Measurements from ENCODE around the gene GGCT.

The GGCT gene

DNA sequence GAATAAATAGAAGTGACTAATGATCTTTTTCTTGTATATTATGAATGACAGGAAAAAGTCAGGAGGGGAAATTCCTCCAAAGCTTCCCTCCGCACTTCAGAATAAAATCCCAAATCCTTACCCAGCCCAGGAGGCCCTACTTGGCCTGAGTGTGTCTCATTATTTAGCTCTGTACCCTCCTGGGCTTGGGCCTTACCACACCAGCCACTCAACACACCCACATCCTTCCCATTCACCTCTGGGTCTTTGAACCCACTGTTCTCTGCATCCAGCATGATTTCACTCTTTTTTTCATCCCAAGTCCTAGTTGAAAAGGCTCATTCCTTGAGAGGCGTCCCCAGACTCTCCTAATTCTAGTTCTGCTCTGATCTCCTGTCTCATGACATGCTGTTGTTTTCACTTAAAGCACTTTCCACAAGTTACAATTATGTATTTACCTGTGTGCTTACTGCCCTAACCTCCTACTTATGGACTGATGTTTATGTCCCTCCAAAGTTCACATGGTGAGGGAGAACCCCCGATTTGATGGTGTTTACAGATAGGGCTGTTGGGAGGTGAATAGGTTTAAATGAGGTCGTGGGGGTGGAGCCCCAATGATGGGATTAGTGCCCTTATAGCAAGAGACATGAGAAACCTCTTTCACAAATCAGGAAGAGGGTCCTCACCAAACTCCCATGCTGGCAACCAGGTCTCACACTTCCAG is 32.4 kb downstream of the GGCT start:
- Mint-ChIP-seq H3K27me3 (no peaks in the 10 kb centered on the region), H3K4me3 (no peak overlapping the region), H3K36me3 (ENCODE audit: insufficient read depth) (peaks cover 4% of the 10 kb centered on the region), H3K4me1 (peaks cover 75% of the 10 kb centered on the region), H3K9me3 (no peaks in the 10 kb centered on the region), H3K27ac (ENCODE audit: low read depth) (no peak overlapping the region)
- DNase-seq (ENCODE audit: low spot score in 2 of 2) (no peak), ATAC-seq (replicated peaks; ENCODE audit: extremely low read depth, poor library complexity, severe bottlenecking) (no peak)

GRCh38 chr7:30471205-30471604 is 33.4 kb downstream of the GGCT start:
- Mint-ChIP-seq H3K4me3 (no peak overlapping the region), H3K27me3 (no peaks in the 10 kb centered on the region), H3K27ac (ENCODE audit: low read depth) (no peak overlapping the region), H3K4me1 (peaks cover 67% of the 10 kb centered on the region), H3K36me3 (ENCODE audit: insufficient read depth) (peaks cover 4% of the 10 kb centered on the region), H3K9me3 (no peaks in the 10 kb centered on the region)
- no peak for ATAC-seq (replicated peaks; ENCODE audit: extremely low read depth, poor library complexity, severe bottlenecking)
- DNase-seq (ENCODE audit: low spot score in 2 of 2), result no peak

- Mint-ChIP-seq H3K27ac (ENCODE audit: low read depth) (no peak overlapping the region), H3K9me3 (no peaks in the 10 kb centered on the region), H3K4me3 (no peak overlapping the region), H3K36me3 (ENCODE audit: insufficient read depth) (peaks cover 4% of the 10 kb centered on the region), H3K4me1 (peaks cover 67% of the 10 kb centered on the region), H3K27me3 (no peaks in the 10 kb centered on the region)
- DNase-seq (ENCODE audit: low spot score in 2 of 2), result no peak
- ATAC-seq (replicated peaks; ENCODE audit: extremely low read depth, poor library complexity, severe bottlenecking), result no peak
These were observed 33.9 kb downstream of the GGCT start for GRCh38 chr7:30470771-30471170.

- H3K27ac Mint-ChIP-seq (ENCODE audit: low read depth), result no peak overlapping the region
- DNase-seq (ENCODE audit: low spot score in 2 of 2) (no peak), ATAC-seq (replicated peaks; ENCODE audit: extremely low read depth, poor library complexity, severe bottlenecking) (no peak)
- peaks cover 70% of the 10 kb centered on the region for H3K4me1 Mint-ChIP-seq
- peaks cover 4% of the 10 kb centered on the region for H3K36me3 Mint-ChIP-seq (ENCODE audit: insufficient read depth)
- H3K4me3 Mint-ChIP-seq, result no peak overlapping the region
- H3K9me3 Mint-ChIP-seq, result no peaks in the 10 kb centered on the region
- no peaks in the 10 kb centered on the region for H3K27me3 Mint-ChIP-seq
These were observed 34.4 kb downstream of the GGCT start for GRCh38 chr7:30470163-30470770.

- peaks cover 70% of the 10 kb centered on the region for H3K4me1 Mint-ChIP-seq
- H3K4me3 Mint-ChIP-seq, result no peak overlapping the region
- H3K27me3 Mint-ChIP-seq, result no peaks in the 10 kb centered on the region
- H3K36me3 Mint-ChIP-seq (ENCODE audit: insufficient read depth), result peaks cover 4% of the 10 kb centered on the region
- H3K9me3 Mint-ChIP-seq, result no peaks in the 10 kb centered on the region
- no peak for DNase-seq (ENCODE audit: low spot score in 2 of 2)
- no peak for ATAC-seq (replicated peaks; ENCODE audit: extremely low read depth, poor library complexity, severe bottlenecking)
- H3K27ac Mint-ChIP-seq (ENCODE audit: low read depth), result no peak overlapping the region
These were observed 35.3 kb downstream of the GGCT start for GRCh38 chr7:30469303-30469702.

GRCh38 chr7:30468791-30469190 is 35.8 kb downstream of the GGCT start:
- Mint-ChIP-seq H3K9me3 (no peaks in the 10 kb centered on the region), H3K36me3 (ENCODE audit: insufficient read depth) (peaks cover 8% of the 10 kb centered on the region), H3K4me1 (peaks cover 70% of the 10 kb centered on the region), H3K4me3 (no peak overlapping the region), H3K27me3 (no peaks in the 10 kb centered on the region), H3K27ac (ENCODE audit: low read depth) (no peak overlapping the region)
- ATAC-seq (replicated peaks; ENCODE audit: extremely low read depth, poor library complexity, severe bottlenecking) (no peak), DNase-seq (ENCODE audit: low spot score in 2 of 2) (no peak)

DNA sequence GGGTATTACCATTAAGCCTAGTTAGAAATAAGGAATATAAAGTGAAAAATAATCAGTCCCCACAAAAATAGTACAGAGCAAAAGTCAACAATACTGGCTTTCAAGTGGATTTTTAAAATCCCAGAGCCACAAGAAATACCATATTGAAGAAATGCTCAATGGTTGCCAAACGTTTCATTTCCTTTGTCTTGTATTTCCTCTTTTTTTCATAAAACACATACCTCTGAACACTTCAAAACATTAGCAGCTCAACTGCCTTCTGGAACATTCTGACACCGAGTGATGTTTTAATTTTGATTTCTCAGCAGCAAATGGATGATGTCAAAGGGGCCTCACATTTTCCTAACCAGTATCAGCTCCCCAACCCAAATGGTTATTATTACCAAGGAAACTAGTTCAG is 36.6 kb downstream of the GGCT start:
- peaks cover 11% of the 10 kb centered on the region for H3K36me3 Mint-ChIP-seq (ENCODE audit: insufficient read depth)
- no peaks in the 10 kb centered on the region for H3K9me3 Mint-ChIP-seq
- peaks cover 64% of the 10 kb centered on the region for H3K4me1 Mint-ChIP-seq
- no peak overlapping the region for H3K4me3 Mint-ChIP-seq
- H3K27ac Mint-ChIP-seq (ENCODE audit: low read depth), result no peak overlapping the region
- ATAC-seq (replicated peaks; ENCODE audit: extremely low read depth, poor library complexity, severe bottlenecking) (no peak), DNase-seq (ENCODE audit: low spot score in 2 of 2) (no peak)
- H3K27me3 Mint-ChIP-seq, result no peaks in the 10 kb centered on the region

DNA sequence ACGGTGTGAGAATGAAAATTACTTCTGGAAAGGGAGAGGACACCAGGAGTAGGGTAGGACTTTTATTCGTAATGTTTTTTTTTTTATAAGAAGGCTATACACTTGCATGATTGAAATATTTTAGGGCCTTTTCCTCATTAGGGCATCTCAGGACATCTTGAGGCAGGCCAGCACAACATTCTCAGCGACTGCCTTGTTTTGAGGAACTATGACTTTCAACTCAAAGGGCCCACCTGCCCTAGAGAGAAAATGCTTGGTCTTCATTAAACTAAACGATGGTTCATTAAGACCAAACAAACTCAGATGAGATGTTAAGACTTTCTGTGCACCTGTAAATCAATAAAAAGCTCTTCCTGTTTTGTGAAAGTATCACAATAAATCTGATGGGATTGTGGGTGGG is 37.4 kb downstream of the GGCT start:
- H3K4me3 Mint-ChIP-seq, result no peak overlapping the region
- H3K36me3 Mint-ChIP-seq (ENCODE audit: insufficient read depth), result peaks cover 15% of the 10 kb centered on the region

DNA sequence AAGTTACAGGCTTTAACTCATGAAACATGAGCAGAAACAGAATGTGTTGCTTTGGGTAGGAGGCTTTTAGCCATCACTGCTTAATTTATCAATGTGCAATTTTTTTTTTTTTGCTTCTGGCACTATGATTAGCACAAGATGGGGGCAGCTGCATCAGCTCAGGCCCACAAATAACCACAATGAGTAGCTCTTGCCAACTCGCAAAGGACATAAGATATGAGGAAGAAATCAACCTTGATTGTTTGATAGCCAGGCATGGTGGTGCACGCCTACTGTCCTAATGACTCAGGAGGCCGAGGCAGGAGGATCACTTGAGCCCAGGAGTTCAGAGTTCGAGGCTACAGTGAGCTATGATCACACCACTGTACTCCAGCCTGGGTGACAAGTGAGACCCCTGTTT is 38.4 kb downstream of the GGCT start:
- DNase-seq (ENCODE audit: low spot score in 2 of 2), result no peak
- peaks cover 49% of the 10 kb centered on the region for H3K4me1 Mint-ChIP-seq
- H3K36me3 Mint-ChIP-seq (ENCODE audit: insufficient read depth), result peaks cover 15% of the 10 kb centered on the region
- H3K27ac Mint-ChIP-seq (ENCODE audit: low read depth), result no peak overlapping the region
- H3K9me3 Mint-ChIP-seq, result no peaks in the 10 kb centered on the region
- H3K4me3 Mint-ChIP-seq, result no peak overlapping the region
- ATAC-seq (replicated peaks; ENCODE audit: extremely low read depth, poor library complexity, severe bottlenecking), result no peak
- H3K27me3 Mint-ChIP-seq, result no peaks in the 10 kb centered on the region

More for the DNA sequence above, 37.4 kb downstream of the GGCT start:
- no peak for ATAC-seq (replicated peaks; ENCODE audit: extremely low read depth, poor library complexity, severe bottlenecking)
- Mint-ChIP-seq H3K27me3 (no peaks in the 10 kb centered on the region), H3K4me1 (peaks cover 59% of the 10 kb centered on the region), H3K27ac (ENCODE audit: low read depth) (no peak overlapping the region), H3K9me3 (no peaks in the 10 kb centered on the region)
- no peak for DNase-seq (ENCODE audit: low spot score in 2 of 2)

DNA sequence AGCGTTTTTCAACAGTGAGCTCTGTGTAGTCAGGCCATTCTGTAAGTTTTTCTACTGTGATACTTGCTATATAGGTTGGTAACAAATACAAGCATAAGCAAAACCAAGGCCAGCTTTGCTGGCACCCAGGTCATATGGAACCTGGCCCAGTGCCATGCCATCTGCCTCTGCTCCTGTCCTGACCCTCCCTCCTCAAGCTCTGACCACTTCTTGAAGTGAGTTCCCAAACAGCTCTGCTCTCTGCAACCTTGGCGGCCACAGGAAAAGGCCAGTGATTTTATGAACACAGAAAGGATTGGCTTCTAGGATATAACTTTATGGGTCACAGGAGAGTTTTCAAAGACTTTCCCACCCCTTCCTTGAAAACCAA is 38.8 kb downstream of the GGCT start:
- H3K9me3 Mint-ChIP-seq, result no peaks in the 10 kb centered on the region
- peaks cover 44% of the 10 kb centered on the region for H3K4me1 Mint-ChIP-seq
- no peak for DNase-seq (ENCODE audit: low spot score in 2 of 2)
- peaks cover 15% of the 10 kb centered on the region for H3K36me3 Mint-ChIP-seq (ENCODE audit: insufficient read depth)
- H3K27ac Mint-ChIP-seq (ENCODE audit: low read depth), result no peak overlapping the region
- no peak for ATAC-seq (replicated peaks; ENCODE audit: extremely low read depth, poor library complexity, severe bottlenecking)
- H3K27me3 Mint-ChIP-seq, result no peaks in the 10 kb centered on the region
- no peak overlapping the region for H3K4me3 Mint-ChIP-seq

GRCh38 chr7:30465046-30465810 is 39.4 kb downstream of the GGCT start:
- ATAC-seq (replicated peaks; ENCODE audit: extremely low read depth, poor library complexity, severe bottlenecking) (no peak), DNase-seq (ENCODE audit: low spot score in 2 of 2) (no peak)
- Mint-ChIP-seq H3K36me3 (ENCODE audit: insufficient read depth) (peaks cover 13% of the 10 kb centered on the region), H3K27ac (ENCODE audit: low read depth) (no peak overlapping the region), H3K4me3 (no peak overlapping the region), H3K4me1 (peaks cover 39% of the 10 kb centered on the region), H3K27me3 (no peaks in the 10 kb centered on the region), H3K9me3 (no peaks in the 10 kb centered on the region)

DNA sequence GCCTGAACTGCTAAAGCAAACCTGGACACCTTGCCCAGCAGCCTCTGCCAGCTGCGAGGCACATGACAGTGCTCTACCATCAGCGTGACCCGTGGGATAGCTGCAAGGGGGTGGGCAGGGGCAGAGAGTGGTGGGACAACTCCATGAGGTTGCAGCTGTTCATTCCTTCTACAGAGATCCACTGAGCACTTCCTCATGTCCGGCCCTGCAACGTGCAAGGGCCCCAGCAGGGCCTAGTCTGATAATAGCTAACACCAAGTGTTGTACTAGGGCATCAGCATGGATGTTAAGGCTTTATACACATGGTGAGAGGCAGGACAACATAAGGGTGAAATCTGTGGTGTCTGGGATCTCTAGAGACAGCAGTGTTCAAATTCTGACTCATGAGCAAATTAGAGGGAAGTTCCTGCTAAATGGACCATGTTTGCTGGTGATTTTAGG is 40.4 kb downstream of the GGCT start:
- Mint-ChIP-seq H3K27ac (ENCODE audit: low read depth) (no peak overlapping the region), H3K4me1 (peaks cover 36% of the 10 kb centered on the region), H3K4me3 (no peak overlapping the region), H3K27me3 (no peaks in the 10 kb centered on the region), H3K9me3 (no peaks in the 10 kb centered on the region), H3K36me3 (ENCODE audit: insufficient read depth) (peaks cover 18% of the 10 kb centered on the region)
- no peak for ATAC-seq (replicated peaks; ENCODE audit: extremely low read depth, poor library complexity, severe bottlenecking)
- no peak for DNase-seq (ENCODE audit: low spot score in 2 of 2)
